GM10266 (cell line): ENCODE data around the gene SLC25A5.

ENCODE experiments used
- DNase-seq: peaks from one replicate; pipeline ENCODE4 v3.0.0; 2012; ENCODE audit errors: extremely low spot score
- CTCF ChIP-seq: IDR thresholded peaks from 2 replicates; pipeline ENCODE4 v1.5.1; 2012; ENCODE audit warnings: mild to moderate bottlenecking, low read depth; ENCODE audit not compliant: control insufficient read depth, insufficient read depth; ENCODE audit errors: missing control alignments

SLC25A5 gene

GRCh38 chrX:119467842-119468550 is at the start of gene SLC25A5:
Gene SLC25A5, plus strand, starts transcription at chrX:119468444. Its CDS starts 72 bp downstream, at chrX:119468516.
- peak; percentile 88 for DNase-seq
- no peak for TF ChIP-seq CTCF

- no peak for DNase-seq
- TF ChIP-seq CTCF, result no peak
Measured at GRCh38 chrX:119419146-119419545, 49.1 kb upstream of the SLC25A5 start.

DNA sequence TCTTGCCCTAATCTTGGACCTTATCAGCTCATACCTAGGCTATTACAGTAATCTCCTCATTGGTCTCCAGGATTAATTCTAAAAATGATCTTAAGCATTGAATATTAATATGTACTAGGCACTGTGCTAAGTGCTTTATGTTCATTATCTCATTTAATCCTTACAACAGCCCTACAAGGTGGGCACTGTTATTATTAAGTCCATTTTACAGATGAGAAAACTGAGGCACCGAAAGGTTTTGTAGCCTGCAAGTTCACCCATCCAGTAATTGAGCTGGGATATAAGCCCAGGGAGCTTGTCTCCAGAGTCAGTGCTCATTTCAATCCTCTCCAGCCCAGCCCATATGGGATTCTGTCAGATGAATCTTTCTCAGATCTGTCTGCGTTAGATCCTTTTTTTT is 48.3 kb upstream of the SLC25A5 start:
- DNase-seq, result no peak
- TF ChIP-seq CTCF, result no peak

- TF ChIP-seq CTCF, result no peak
- no peak for DNase-seq
Measured at GRCh38 chrX:119421016-119421705, 47.1 kb upstream of the SLC25A5 start.

DNA sequence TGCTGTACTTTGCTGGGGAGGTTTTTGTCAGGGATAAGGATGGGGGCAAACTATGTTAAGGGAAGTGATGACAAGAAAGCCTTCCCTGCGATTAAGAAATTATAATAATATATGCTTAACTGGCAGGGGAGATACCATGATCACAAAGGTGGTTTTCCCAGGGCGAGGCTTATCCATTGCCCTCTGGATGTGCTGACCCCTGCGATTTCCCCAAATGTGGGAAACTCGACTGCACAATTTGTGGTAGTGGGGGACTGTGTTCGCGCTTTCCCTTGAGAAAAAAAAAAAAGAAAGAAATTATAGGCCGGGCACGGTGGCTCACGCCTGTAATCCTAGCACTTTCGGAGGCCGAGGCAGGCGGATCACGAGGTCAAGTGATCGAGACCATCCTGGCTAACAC is 44.6 kb upstream of the SLC25A5 start:
- no peak for TF ChIP-seq CTCF
- DNase-seq, result no peak

DNA sequence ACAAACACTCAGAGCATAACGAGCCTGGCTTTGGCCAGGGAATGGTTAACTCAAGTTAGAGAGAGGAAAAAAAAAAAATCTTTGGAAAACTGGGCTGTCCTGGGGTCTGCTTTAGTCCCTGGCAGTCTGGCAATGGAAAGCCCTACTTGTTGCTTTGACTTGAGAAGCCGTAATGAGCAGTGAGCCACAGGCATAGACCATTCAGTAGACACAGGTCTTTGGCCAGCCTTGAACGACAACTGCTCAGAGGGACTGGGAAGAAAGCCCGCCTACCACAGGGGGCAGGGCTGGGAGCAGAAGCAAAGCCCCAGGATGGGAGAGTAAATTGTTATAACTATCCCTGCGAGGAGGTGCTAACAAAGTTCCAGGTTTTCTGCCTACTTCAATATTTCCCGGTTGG is 43.2 kb upstream of the SLC25A5 start:
- TF ChIP-seq CTCF, result no peak
- no peak for DNase-seq
